Medulla oblongata (tissue), 1 donor: ENCODE data around the gene EBF3.

Experiments
- DNase-seq: peaks from one replicate; pipeline ENCODE4 v3.0.0-alpha.2; 2015; ENCODE audit errors: extremely low spot score

EBF3 gene

DNA sequence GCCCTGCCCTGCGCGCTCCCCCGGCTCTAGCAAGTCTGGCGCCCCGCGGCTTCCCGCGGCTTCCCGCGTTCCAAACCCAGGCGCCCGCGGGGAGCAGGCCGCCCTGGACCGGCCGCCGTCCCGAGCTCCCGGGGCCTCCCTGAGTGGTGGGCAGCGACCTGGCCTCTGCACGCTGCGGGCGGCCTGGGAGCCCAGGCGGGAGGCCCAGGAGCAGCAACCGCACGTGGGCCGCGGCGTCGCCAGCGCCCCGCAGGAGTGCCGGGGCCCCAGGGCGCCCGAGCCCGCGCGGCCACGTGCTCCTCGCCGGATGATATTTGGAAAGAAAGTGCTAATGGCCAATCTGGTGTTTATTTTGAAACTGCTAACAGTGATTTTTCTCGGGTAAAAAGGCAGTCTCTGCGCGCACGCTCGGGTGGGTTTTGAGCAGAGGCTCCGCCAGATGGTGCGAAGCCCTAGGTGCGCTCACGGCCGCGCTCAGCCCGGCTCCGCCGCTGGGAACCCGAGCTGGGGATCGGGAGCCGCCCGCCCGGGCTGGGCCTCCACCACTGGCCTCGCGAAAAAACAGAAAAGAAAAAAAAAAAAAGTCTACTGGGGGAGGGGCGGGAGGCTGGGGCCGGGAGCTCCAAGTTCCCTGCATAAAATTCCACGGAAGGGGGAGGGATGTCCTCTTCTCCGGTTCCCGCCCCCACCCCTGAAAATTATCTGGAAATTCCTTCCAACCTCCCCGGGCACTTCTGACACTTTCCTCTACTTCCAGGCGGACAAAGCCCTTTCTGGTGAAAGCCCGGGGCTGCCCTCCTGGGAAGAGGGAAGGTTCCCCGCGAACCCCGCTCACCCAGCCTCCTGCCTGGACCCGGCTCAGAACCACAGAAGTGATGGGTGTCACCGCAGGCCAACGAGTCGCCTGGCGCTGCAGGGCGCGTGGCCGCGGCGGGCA lies 4.3 kb downstream of the EBF3 start:
- no peak for DNase-seq

DNA sequence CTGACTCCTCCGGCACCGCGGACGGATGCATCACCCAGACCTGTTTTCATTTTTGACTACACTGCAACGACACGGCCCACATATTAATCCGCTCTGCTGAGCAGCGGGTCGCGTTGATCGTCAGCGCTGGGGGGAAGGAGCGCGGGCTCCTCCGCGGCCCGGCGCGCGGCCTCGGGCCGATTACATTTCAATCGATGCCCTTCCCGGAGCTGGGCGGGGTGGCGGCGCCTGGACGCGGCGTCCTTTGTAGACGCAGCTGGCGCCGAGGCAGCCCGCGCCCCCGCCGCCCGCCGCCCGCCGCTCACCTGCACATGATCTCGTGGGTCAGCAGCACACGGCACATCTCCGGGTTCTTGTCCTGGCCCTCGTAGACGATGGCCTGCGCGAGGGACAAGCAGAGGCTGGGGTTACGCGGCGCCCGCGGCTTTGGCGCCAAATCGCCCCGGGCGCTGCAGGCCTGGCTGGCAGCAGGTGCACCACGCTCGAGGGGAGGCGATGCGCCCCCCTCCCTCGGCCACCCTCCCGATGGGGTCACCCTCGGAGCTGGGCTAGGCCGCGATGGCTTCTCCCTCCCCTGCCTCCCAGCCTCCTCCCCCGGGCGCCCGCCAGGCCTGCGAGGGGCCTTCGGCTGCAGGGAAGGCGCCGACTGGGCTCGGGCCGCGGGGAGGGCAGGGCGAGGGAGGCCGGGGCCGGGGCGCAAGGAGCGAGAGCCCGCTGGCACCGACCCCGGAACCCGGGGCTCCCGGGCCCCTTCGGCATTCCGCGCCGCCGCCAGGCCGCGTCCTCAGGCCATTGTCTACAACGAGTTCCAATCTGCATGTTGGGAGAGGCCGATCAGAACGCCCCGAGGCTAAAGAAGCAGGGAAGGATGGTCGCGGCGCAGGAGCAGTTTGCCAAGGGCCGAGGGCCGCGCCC lies 5.2 kb downstream of the EBF3 start:
- DNase-seq, result no peak

DNA sequence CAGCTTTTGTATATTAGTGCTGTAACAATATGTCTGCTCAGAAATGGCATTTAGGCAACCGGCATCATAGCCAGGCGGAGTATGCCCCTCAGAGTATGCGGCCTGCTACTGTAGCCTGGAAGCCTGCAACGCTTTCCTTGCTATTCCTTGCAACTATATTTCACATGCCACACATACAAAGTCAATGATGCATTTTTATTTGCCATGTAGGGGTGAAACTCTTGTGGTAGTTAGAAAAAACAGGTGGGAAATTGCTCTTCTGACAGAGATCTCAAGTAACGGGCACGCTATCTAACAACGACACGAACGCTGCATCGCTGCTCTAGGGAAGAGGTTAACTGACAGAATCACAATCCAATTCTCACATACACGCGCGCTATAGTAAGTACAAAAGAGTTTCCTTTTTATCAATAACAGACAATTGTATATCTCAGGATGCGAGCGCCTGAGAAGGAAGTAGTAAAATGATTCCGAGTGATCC lies 5.9 kb downstream of the EBF3 start:
- no peak for DNase-seq

DNA sequence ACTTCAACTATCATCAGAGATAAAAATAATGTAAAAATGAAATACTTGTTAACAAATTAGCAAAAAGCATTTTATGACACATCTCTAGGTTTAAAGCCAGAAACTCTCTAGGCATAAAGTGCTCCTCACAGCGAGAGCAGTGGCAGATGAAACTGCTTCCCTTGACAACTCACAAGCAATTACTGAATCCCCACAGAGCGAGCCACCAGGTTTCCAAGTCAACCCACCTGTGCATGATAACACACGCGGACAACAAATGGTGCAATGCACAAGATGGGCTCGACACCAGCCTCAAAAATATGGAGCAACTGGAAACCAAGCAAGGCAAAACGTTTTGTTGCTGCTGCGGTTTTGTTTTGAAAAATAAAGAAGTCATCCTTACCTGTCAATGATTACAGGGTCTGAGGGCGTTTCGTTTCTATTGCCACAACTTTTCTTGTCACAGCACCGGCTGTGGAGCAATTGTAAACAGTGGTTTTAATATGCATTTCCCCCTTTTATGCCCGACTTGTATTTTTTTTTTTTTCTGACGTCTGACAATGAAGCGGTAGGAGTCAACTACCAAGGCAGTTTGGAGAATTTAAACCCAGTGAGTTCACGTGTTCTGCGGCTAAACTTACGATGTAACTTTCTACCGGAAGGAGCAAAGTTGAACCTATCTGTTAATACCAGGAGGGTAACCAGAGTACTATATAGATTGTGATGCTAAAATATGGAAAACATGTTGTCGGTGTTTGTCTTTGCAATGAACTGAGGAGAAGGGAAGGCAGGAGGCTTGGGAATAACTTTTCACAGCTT lies 7.0 kb downstream of the EBF3 start:
- no peak for DNase-seq

DNA sequence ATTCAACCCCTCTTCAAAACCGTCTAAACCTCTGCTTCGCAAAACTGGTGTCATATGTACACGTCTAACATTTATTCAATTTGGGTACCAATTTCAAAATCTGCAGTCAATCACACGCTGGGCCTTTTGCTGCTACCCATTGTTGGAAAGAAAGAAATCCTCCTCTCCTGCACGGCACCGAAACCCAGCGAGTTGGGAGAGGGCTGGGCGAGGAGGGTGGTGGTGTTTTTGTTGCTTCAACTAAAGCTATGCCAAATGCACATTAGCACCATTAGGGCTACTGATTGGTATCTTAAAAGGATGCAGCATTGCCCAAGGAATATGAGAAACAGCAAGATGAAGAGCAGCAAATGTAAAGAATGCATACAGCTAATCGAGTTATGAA lies 7.8 kb downstream of the EBF3 start:
- DNase-seq, result no peak

DNA sequence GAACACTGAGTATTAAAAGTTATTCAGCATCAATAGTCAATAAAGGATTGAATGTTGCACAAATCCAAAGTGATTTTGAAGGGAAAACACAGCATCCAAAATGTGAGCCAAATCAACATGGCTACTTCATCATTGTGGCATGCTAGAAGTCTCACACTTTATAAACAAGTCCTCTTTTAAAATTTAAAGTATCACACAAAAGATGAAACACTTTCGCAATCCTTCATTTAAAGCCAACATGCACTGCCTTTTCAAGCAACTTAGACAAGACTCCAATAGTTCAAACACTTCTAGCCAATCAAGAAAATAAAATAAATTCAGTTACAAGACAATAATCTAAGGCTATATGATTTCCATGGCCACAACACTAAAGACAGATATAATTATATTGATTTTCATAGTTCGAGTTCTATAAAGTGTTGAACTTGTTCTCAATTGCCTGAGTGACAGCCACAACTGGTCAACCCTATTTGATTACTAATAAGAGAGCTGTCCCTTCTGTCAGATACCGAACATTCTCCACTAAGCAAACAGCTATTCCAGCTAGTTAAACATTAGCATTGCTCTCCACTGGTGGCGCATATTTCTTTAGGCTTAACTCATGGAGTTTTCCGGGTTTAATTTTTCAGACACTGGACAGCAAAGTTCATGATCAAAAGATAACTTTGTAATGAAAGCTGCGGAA lies 8.3 kb downstream of the EBF3 start:
- DNase-seq, result no peak

DNA sequence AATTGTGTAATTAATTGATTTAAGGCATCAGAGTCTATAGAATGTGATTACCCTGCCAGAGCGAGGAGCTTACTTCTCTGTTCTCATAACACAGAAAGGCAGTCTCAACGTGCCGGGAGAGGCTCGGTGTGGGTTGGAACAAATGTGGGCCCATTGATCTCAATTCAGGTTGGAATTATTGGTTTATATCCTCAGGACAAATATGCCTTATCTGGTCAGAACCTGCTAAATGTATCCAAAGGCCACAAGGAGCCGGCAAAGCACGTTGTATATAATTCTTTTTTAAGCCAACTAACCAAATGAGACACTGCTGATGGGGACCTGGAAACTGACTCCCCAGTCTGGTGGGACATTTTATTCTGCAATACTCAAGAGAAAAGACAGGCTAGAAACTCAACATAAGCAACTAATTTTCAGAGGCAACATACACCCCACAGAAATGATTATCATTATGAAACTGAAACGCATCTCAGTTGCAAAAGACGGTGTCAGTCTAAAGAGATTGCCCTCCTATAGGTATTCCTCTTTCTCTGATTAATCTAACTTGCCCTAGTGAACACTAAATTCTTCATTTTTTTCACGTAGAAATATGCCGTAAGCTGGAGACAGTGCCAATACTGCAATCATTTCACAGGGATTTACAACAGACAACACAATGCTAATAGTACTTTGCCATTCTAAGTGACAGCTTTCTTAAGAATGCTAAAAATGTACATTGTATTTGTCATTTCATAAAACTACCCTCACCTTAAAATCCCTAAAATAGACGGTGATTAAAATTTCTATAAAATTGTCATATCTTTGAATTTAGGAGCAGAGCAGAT lies 9.4 kb downstream of the EBF3 start:
- DNase-seq, result no peak

DNA sequence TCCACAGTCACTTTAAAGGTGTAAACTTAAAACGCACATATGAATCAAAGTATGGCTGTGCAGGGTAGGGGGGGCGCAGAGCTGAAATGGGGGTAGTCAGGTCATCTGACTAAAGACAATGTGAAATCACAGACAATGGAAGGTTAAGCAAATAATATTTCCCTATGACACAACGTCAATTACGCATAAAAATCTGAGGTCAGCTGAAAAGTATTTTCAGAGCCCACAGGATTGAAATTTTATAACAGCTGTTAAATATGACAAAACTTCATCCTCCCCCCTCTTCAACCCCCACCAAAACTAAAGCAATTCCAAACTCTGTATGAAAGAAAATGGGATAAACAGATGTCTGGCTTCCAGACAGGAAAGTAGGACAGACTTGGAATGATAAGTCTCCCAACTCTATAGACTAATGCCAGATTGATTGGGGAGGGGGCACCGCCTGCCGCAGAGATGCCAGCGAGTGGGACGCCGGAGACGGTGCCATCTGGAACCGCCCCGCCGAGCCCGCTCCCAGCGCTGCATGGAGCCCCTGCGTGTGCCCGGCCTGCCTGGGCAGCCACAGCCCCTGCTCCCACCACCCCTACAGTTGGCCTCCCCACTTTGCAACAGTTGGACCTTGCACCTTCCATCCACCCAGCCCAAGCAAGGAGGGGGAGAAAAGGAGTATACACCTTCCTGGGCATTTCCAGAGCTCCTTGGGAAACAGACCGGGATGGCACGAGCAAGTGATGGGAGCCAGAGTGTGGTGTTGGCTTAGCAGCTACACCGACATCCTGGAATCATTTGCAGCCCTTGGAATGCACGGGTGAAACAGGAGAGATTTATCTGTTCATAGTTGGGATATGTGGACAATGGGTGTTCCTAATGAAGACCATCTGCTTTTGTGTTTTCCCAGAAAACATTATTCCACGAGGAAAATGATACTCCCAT lies 10.7 kb downstream of the EBF3 start:
- DNase-seq, result no peak

DNA sequence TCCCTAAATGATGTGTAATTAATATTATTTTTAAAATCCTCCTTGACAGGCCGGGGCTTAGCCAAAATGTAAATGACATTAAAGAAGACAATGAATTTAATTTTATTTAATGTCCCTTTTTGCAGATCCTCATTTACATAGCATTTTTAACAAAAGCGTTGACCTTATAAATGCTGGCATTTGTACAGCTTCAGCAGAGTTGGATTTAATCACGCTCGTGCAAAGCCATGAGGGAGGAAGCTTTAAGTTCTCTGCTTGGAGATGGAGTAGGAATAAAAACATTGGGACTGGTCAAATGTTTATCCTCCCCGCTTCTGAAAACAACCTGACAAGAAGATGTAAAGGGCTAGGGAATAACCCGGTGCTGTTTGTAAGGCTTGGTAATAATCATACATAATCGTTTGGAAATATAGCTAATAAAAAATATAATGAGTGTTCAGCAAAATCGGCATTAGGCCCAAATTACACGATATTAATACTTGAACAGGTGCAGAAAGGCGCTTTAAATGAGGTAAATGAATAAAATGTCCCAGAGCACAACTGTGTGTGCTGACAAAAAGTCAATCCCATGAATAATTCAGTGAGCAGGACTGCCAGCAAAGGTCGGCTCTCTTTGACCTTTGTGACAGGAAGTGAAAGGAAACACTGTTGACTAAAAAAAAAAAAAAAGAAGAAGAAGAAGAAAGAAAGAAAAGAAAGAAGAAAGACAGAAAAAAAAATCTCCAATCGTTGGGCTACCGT lies 11.5 kb downstream of the EBF3 start:
- no peak for DNase-seq

DNA sequence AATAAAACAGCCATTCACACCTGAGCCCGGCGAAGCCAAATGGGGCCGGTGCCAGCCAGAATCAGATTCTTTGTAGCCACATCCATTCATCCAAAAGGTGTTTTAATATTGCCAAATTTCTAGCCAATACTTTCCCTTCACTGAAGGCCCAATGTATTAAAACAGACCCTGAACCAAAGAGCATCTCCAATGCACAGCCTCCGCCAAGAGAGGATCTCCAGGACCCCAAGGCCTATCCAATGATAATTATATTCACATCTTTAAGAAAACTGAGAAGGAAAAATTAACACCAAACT lies 12.2 kb downstream of the EBF3 start:
- no peak for DNase-seq

DNA sequence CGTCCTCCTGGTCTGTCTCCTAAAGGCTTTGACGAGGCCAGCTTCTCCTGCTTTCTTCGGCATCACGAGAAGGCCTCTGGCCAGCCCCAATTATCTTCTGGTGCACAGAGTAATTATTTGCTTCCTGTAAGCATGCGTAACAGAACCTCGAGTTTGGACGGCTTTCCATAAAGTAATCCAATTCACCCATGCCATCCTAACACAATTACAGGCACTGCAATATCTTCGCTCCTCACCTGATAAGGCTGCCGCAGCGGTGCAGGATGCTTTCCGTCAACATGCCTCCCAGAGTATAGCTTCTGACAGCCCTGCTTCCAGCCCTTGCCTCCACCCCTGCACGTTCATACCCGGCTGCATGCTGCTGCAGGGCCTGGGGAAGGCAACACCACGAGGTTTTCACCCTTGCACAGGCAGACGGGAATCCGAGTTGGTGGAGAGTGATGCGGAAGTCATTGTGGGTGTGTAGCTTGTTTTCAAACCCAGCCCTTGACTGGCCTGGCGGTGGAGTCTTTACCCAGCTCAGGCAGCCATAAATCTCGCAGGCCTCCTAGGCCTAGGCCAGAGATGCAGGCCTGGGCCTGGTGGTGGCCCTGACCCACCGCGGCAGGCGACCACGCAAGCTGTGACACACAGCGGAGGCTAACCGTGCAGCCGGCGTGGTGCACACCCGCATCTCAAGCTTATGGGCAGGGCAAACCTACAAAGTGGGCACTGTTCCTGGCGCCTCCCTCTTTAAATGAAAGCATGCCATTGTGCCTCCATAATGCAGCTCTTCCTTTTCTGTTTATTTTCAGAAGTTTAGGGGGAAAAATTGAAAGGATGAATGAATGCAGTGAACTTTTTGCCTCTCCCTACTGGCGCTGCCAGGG lies 12.7 kb downstream of the EBF3 start:
- DNase-seq, result no peak

DNA sequence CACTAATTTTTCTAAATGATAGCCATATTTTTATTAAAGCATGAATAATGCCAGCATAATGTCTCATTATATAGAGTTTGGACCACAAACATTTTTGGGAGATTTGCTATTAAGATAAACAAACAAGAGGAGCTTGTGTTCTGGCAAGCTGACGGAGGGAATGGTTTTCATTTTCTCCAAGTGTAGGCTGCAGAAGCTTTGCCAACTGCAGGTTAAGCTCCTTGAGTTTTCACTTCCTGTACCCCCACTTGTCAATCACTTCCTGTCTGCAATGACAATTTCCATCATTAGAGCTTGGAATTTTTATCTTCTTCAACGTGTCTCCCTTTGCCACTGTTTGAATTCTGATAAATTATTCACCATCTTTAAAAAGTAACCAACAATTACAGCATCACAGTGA lies 13.4 kb downstream of the EBF3 start:
- no peak for DNase-seq

DNA sequence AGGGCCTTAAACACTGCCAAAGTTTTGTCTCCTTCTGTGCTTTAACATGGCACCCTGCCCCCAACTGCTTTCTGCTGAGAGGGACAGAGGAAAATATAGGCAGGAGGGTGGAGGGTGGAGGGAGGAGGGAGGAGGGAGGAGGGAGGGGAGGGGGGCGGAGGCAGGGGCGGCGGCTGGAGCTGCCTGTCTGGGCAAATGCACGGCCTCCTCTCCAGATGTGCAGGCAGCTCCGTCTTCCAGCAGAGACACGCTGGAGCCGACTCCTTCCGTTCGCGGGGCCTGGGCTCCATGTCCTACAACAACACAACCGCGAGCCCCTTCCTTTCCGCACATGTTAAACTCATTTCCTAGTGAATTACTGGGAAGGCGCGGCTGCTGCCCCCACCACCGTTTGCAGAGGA lies 14.2 kb downstream of the EBF3 start:
- DNase-seq, result no peak

DNA sequence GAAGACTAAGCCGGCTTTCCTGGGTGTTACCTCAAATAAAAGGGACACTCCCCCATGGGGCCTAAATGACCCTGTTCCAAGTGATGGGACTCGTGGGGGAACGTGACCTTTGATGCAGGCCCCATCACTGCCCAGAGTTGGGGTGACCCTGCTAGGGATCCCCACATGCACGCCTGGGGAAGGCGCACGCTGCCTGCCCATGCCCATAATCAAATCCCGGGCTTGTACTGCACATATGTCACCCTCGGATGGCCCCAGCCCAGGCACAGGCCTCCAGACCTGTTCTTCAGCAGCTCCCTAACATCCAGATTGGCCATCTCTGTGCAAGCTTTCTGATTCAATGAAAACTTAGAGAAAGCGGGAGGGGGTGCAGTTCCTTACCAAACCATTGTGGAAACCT lies 14.7 kb downstream of the EBF3 start:
- no peak for DNase-seq

DNA sequence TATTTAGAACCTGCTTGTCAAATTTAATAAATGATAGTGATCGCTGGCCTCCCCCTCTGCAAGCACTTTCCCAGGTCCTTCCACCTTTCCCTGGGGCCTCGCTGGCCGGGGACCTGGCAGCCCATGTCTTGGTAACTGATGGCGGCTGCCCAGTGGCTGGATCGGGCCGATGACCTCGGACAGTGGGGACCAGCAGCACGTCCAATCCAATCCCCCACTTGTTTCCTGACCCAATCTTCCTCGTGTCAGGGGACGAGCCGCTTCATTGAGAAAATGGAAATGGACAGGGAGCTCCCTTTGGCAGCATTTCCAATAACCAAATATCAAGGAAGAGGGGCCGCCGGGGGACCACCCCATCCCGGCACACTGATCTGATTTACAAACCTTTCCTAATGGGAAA lies 17.2 kb downstream of the EBF3 start:
- DNase-seq, result no peak

DNA sequence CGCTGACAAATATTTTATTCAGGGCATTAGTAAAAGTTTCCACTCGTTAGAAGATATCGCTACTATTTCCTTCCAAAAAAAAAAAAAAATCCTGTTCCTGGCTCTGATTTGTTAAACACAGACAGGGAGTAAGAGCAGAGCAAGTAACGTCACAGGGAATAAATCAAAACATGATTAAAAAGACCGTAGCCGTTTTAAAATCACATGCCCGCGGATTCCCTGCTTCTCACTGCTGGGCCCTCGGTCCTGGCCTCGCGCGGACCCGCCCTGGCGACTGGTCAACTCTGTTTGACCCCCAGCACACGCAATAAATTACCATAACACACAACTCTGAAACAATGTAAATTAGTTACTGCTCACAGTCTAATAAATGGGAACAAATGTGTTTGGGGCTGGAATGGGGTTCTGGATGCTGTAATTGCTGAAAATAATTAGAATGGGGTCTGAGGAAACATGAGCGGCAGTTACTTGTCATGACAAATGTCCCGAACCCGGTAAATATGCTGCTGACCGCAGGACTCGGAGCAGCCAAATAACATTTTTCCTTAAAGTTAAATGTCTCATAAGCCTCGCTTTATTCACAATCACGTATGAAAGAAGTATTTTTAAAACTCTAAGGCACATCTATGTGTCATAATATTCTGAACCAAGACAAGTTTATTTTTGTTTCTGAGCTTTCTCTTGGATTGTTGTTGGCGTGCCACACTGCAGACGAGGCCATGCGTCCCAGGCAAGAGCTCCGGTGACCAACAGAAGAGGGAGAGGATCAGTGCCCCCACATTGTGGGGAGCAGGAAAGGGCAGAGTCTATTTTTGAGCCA lies 17.9 kb downstream of the EBF3 start:
- no peak for DNase-seq

DNA sequence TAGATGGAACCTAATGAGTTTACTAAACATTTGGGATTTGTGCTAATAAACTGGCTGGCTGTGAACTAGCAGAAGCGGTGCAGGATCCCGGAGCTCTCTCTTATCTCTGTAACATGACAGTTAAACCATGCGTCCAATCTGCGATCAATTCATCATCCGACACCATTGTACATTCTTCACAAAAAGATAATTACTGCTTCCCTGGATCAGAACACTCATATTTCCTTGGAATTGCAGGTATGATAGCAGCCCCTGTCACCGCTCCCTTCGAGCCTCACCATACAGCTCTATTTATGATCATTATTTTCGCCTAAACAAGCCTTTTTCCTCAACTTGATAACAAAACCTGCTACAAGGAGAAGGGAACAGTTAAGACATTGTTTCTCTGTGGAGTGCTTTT lies 18.5 kb downstream of the EBF3 start:
- DNase-seq, result no peak
